GM06990 (cell line): ENCODE data around the gene PTPRF.

Experiments
- DNase-seq: peaks from one replicate; pipeline ENCODE4 v3.0.0-alpha.2; 2011; ENCODE audit not compliant: insufficient read length; ENCODE audit errors: extremely low read depth
- H3K27me3 ChIP-seq: replicated peaks from 2 replicates; pipeline ENCODE4 v1.6.0; 2011; ENCODE audit warnings: low read length; ENCODE audit not compliant: control insufficient read depth, insufficient read depth
- H3K36me3 ChIP-seq: 2 replicates; pipeline ENCODE4 v1.5.1; 2011; ENCODE audit warnings: low read length; ENCODE audit not compliant: control insufficient read depth, insufficient read depth
- H3K4me3 ChIP-seq: replicated peaks from 2 replicates; pipeline ENCODE4 v1.5.1; 2011; ENCODE audit warnings: low read depth, mild to moderate bottlenecking, control low read depth, low read length
- CTCF ChIP-seq: IDR thresholded peaks from 2 replicates; pipeline ENCODE4 v1.5.1; 2011; ENCODE audit warnings: low read length, control low read depth, mild to moderate bottlenecking, inconsistent platforms; ENCODE audit not compliant: insufficient read depth, poor library complexity, severe bottlenecking

PTPRF gene

GRCh38 chr1:43558346-43558841, 27.7 kb downstream of the PTPRF start:
- DNase-seq, result no peak
- H3K4me3 ChIP-seq, result no peak overlapping the region
- no peaks in the 10 kb centered on the region for H3K27me3 ChIP-seq
- H3K36me3 ChIP-seq, result no peaks in the 10 kb centered on the region
- no peak for TF ChIP-seq CTCF

GRCh38 chr1:43559714-43560113, 29.0 kb downstream of the PTPRF start:
- H3K27me3 ChIP-seq, result no peaks in the 10 kb centered on the region
- no peak for TF ChIP-seq CTCF
- no peak overlapping the region for H3K4me3 ChIP-seq
- H3K36me3 ChIP-seq, result no peaks in the 10 kb centered on the region
- no peak for DNase-seq

- no peak for TF ChIP-seq CTCF
- Histone ChIP-seq H3K36me3 (no peaks in the 10 kb centered on the region), H3K27me3 (no peaks in the 10 kb centered on the region), H3K4me3 (no peak overlapping the region)
- DNase-seq, result no peak
Measured at GRCh38 chr1:43560286-43560685, 29.6 kb downstream of the PTPRF start.

- no peak for TF ChIP-seq CTCF
- no peaks in the 10 kb centered on the region for H3K36me3 ChIP-seq
- no peak for DNase-seq
- no peak overlapping the region for H3K4me3 ChIP-seq
- no peaks in the 10 kb centered on the region for H3K27me3 ChIP-seq
Measured at GRCh38 chr1:43563876-43564539, 33.3 kb downstream of the PTPRF start.

GRCh38 chr1:43564551-43565348, 34.1 kb downstream of the PTPRF start:
- TF ChIP-seq CTCF, result no peak
- no peaks in the 10 kb centered on the region for H3K27me3 ChIP-seq
- H3K4me3 ChIP-seq, result no peak overlapping the region
- no peak for DNase-seq
- no peaks in the 10 kb centered on the region for H3K36me3 ChIP-seq
